ENCODE results near the gene DEFB123.
"Not testable (repeated sequence)": the region's sequence is repeated elsewhere in the genome, so short reads cannot be mapped to it uniquely, and the experiment has no call there.

The DEFB123 gene

GRCh38 chr20:31410011-31410410 is 30.4 kb upstream of the DEFB123 start:
- ChIA-PET CTCF (no interaction called here), POLR2A (no interaction called here)
- DNase-seq (ENCODE audit: extremely low spot score) = no peak
- TF ChIP-seq BHLHE40 (IDR thresholded peaks at IDR 0.05; ENCODE audit: borderline replicate concordance) (no peak), FOXK2 (IDR thresholded peaks at IDR 0.05) (no peak), SP1 (IDR thresholded peaks at IDR 0.05) (no peak), NFRKB (IDR thresholded peaks at IDR 0.05) (no peak), CTBP1 (IDR thresholded peaks at IDR 0.05; ENCODE audit: borderline replicate concordance) (no peak), ELF4 (IDR thresholded peaks at IDR 0.05) (no peak)

GRCh38 chr20:31414381-31414780 is 26.1 kb upstream of the DEFB123 start:
- ChIA-PET POLR2A (no interaction called here), CTCF (interaction anchor here (2.6 kb wide), 1 partner anchor 88 kb away, joined by 14 read pairs; no protein-coding TSS in a partner anchor)
- DNase-seq (ENCODE audit: extremely low spot score) = no peak
- TF ChIP-seq FOXK2 (IDR thresholded peaks at IDR 0.05) (no peak), SP1 (IDR thresholded peaks at IDR 0.05) (no peak), ARNT (IDR thresholded peaks at IDR 0.05) (no peak), CTBP1 (IDR thresholded peaks at IDR 0.05; ENCODE audit: borderline replicate concordance) (no peak), LEF1 (IDR thresholded peaks at IDR 0.05; ENCODE audit: borderline replicate concordance) (no peak), HDGF (IDR thresholded peaks at IDR 0.05; ENCODE audit: borderline replicate concordance) (no peak), ELF4 (IDR thresholded peaks at IDR 0.05) (no peak), FOXA1 (IDR thresholded peaks at IDR 0.05) (no peak), SUZ12 (IDR thresholded peaks at IDR 0.05) (no peak), BHLHE40 (IDR thresholded peaks at IDR 0.05; ENCODE audit: borderline replicate concordance) (no peak)
- TF ChIP-seq, protein P1, sequence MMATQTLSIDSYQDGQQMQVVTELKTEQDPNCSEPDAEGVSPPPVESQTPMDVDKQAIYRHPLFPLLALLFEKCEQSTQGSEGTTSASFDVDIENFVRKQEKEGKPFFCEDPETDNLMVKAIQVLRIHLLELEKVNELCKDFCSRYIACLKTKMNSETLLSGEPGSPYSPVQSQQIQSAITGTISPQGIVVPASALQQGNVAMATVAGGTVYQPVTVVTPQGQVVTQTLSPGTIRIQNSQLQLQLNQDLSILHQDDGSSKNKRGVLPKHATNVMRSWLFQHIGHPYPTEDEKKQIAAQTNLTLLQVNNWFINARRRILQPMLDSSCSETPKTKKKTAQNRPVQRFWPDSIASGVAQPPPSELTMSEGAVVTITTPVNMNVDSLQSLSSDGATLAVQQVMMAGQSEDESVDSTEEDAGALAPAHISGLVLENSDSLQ (IDR thresholded peaks at IDR 0.05) = no peak

DNA sequence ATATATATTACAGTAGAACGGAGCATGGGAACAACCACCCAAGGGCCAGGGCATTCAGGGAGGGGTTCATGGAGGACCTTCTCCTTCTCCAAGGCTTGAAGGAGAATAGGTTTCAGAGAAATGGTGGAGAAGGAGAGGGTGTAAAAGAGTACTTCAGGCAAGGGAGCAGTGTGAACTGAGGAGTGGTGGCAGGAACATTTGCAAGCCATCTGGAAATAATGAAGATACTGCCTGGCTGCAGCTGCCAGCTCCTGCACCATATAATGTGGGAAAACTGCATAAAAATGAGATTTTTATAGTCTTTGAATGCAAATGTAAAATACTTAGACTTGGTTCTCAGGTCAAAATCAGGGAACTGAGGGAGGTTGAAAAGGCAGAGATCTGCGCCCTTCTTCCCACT is 24.8 kb upstream of the DEFB123 start:
- CTCF ChIA-PET = no interaction called here
- DNase-seq (ENCODE audit: extremely low spot score) = no peak
- POLR2A ChIA-PET = no interaction called here
- no peak for TF ChIP-seq BHLHE40 (IDR thresholded peaks at IDR 0.05; ENCODE audit: borderline replicate concordance)
- TF ChIP-seq HDGF (IDR thresholded peaks at IDR 0.05; ENCODE audit: borderline replicate concordance) = no peak
- TF ChIP-seq FOXM1 (IDR thresholded peaks at IDR 0.05; ENCODE audit: borderline replicate concordance) = no peak
- TF ChIP-seq LEF1 (IDR thresholded peaks at IDR 0.05; ENCODE audit: borderline replicate concordance) = no peak
- TF ChIP-seq FOXK2 (IDR thresholded peaks at IDR 0.05) = no peak
- TF ChIP-seq SUZ12 (IDR thresholded peaks at IDR 0.05) = no peak

GRCh38 chr20:31418307-31418706 is 22.1 kb upstream of the DEFB123 start:
- POLR2A ChIA-PET = no interaction called here
- CTCF ChIA-PET = no interaction called here
- TF ChIP-seq SP1 (IDR thresholded peaks at IDR 0.05) (no peak), TARDBP (IDR thresholded peaks at IDR 0.05) (no peak), FOXA1 (IDR thresholded peaks at IDR 0.05) (no peak), L3MBTL2 (conservative IDR thresholded peaks at IDR 0.05) (no peak), ZNF384 (IDR thresholded peaks at IDR 0.05) (no peak), BHLHE40 (IDR thresholded peaks at IDR 0.05; ENCODE audit: borderline replicate concordance) (no peak), ARNT (IDR thresholded peaks at IDR 0.05) (no peak), CTBP1 (IDR thresholded peaks at IDR 0.05; ENCODE audit: borderline replicate concordance) (no peak), FOXK2 (IDR thresholded peaks at IDR 0.05) (no peak), SUZ12 (IDR thresholded peaks at IDR 0.05) (no peak), HDGF (IDR thresholded peaks at IDR 0.05; ENCODE audit: borderline replicate concordance) (no peak), FOXM1 (IDR thresholded peaks at IDR 0.05; ENCODE audit: borderline replicate concordance) (no peak), LEF1 (IDR thresholded peaks at IDR 0.05; ENCODE audit: borderline replicate concordance) (no peak), NFRKB (IDR thresholded peaks at IDR 0.05) (no peak), ELF4 (IDR thresholded peaks at IDR 0.05) (no peak)
- TF ChIP-seq, protein P1 (IDR thresholded peaks at IDR 0.05) = no peak
- DNase-seq (ENCODE audit: extremely low spot score) = no peak

DNA sequence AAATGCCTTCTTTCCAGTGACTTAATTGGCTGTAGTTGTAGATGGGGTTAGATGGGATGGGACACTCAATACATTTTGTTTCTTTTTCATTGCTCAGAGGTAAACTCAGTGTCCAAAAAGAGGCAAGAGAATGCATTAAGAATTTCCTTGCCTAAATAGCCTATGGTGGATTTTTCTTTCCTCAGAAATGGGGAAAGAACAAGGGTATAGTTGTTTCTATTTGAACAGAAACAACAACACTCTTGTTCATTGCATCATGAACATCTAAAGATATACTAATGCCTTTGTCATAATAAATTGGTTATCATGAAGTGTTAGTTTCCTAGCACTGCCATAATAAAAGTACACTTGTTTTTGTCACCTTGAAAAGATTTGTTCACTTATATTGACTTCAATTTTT is 14.6 kb upstream of the DEFB123 start:
- ChIA-PET POLR2A (no interaction called here), CTCF (no interaction called here)
- TF ChIP-seq LEF1 (IDR thresholded peaks at IDR 0.05; ENCODE audit: borderline replicate concordance) (no peak), ZNF384 (IDR thresholded peaks at IDR 0.05) (no peak), SUZ12 (IDR thresholded peaks at IDR 0.05) (no peak), FOXA1 (IDR thresholded peaks at IDR 0.05) (no peak)
- no peak for DNase-seq (ENCODE audit: extremely low spot score)

- DNase-seq (ENCODE audit: extremely low spot score); CTCF ChIA-PET; POLR2A ChIA-PET: not testable (repeated sequence)
Observed at GRCh38 chr20:31426891-31427551, 13.4 kb upstream of the DEFB123 start.

DNA sequence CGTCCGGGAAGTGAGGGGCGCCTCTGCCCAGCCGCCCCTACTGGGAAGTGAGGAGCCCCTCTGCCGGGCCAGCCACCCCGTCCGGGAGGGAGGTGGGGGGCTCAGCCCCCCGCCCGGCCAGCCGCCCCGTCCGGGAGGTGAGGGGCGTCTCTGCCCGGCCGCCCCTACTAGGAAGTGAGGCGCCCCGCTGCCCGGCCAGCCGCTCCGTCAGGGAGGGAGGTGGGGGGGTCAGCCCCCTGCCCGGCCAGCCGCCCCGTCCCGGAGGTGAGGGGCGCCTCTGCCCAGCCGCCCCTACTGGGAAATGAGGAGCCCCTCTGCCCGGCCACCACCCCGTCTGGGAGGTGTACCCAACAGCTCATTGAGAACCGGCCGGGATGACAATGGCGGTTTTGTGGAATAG is 12.9 kb upstream of the DEFB123 start:
- POLR2A ChIA-PET; CTCF ChIA-PET; DNase-seq (ENCODE audit: extremely low spot score): not testable (repeated sequence)

DNA sequence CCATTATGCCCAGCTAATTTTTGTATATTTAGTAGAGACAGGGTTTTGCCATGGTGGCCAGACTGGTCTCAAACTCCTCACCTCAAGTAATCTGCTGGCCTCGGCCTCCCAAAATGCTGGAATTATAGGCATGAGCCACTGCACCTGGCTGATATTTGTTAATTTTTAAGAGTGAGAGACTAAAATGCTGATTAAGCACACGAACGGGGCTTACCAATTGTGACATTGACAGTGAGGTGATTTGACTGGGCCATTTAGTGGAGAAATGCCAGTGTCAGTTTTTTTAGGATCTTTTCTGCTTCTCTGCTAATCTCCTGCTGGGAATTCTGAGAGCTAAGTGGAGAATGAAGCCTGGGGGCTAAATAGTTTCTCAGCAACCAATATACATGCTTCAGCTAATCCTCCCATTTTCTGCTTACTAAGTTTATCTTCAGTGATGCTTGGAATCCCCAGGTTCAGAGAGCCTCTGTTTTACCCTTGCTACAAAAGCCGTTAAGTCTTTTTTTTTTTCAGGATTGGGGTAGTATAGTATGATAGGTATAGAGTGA is 9.8 kb upstream of the DEFB123 start:
- TF ChIP-seq ZNF384 (IDR thresholded peaks at IDR 0.05) (no peak), FOXM1 (IDR thresholded peaks at IDR 0.05; ENCODE audit: borderline replicate concordance) (no peak), CTBP1 (IDR thresholded peaks at IDR 0.05; ENCODE audit: borderline replicate concordance) (no peak), TARDBP (IDR thresholded peaks at IDR 0.05) (no peak), L3MBTL2 (conservative IDR thresholded peaks at IDR 0.05) (no peak), SP1 (IDR thresholded peaks at IDR 0.05) (no peak), HDGF (IDR thresholded peaks at IDR 0.05; ENCODE audit: borderline replicate concordance) (no peak), FOXK2 (IDR thresholded peaks at IDR 0.05) (no peak), NFRKB (IDR thresholded peaks at IDR 0.05) (no peak)
- ChIA-PET CTCF (interaction anchor here (0.6 kb wide), 1 partner anchor 10 kb away, joined by 3 read pairs; no protein-coding TSS in a partner anchor), POLR2A (no interaction called here)
- DNase-seq (ENCODE audit: extremely low spot score) = no peak

Data from HEK293T (cell line).